HEK293 (cell line): Measurements from ENCODE around the gene CLMN.
A peak's percentile ranks its signal among the peaks of the same experiment; 100 is the strongest.

ENCODE experiments used
- GLI2 ChIP-seq: fragments of 450-650 bp; formaldehyde crosslinking; IDR thresholded peaks from 2 replicates; pipeline ENCODE4; 2017; ENCODE audit warnings: missing biosample characterization, missing genetic modification characterization, low read depth, borderline replicate concordance
- KLF7 ChIP-seq: fragments of 450-650 bp; formaldehyde crosslinking; IDR thresholded peaks from 2 replicates; pipeline ENCODE4 v1.5.1; 2016; ENCODE audit warnings: missing biosample characterization, missing genetic modification characterization, borderline replicate concordance
- KLF9 ChIP-seq: fragments of 450-650 bp; formaldehyde crosslinking; IDR thresholded peaks from 2 replicates; pipeline ENCODE4 v1.5.1; 2016; ENCODE audit warnings: missing biosample characterization, missing genetic modification characterization, low read depth
- MZF1 ChIP-seq: fragments of 450-650 bp; formaldehyde crosslinking; IDR thresholded peaks from 2 replicates; pipeline ENCODE4 v1.5.1; 2017; ENCODE audit warnings: missing biosample characterization, missing genetic modification characterization, borderline replicate concordance
- YY1 ChIP-seq: fragments of 450-650 bp; formaldehyde crosslinking; IDR thresholded peaks from 2 replicates; pipeline ENCODE4 v1.5.1; 2018; ENCODE audit warnings: missing biosample characterization, missing genetic modification characterization
- YY2 ChIP-seq: fragments of 450-650 bp; formaldehyde crosslinking; IDR thresholded peaks from 2 replicates; pipeline ENCODE4 v1.5.1; 2016; ENCODE audit warnings: missing biosample characterization, missing genetic modification characterization
- ZBTB21 ChIP-seq: fragments of 450-650 bp; formaldehyde crosslinking; IDR thresholded peaks from 2 replicates; pipeline ENCODE4 v1.5.1; 2017; ENCODE audit warnings: missing biosample characterization, missing genetic modification characterization
- ZBTB48 ChIP-seq: fragments of 450-650 bp; formaldehyde crosslinking; IDR thresholded peaks from 2 replicates; pipeline ENCODE4 v1.5.1; 2016; ENCODE audit warnings: missing biosample characterization, missing genetic modification characterization
- ZBTB8A ChIP-seq: fragments of 450-650 bp; formaldehyde crosslinking; IDR thresholded peaks from 2 replicates; pipeline ENCODE4 v1.5.1; 2016; ENCODE audit warnings: missing biosample characterization, missing genetic modification characterization
- ZFP41 ChIP-seq: fragments of 450-650 bp; formaldehyde crosslinking; IDR thresholded peaks from 2 replicates; pipeline ENCODE4 v1.5.1; 2016; ENCODE audit warnings: missing biosample characterization, missing genetic modification characterization, borderline replicate concordance
- ZNF10 ChIP-seq: fragments of 450-650 bp; formaldehyde crosslinking; IDR thresholded peaks from 2 replicates; pipeline ENCODE4 v1.5.1; 2017; ENCODE audit warnings: missing biosample characterization, missing genetic modification characterization
- ZNF155 ChIP-seq: fragments of 450-650 bp; formaldehyde crosslinking; IDR thresholded peaks from 2 replicates; pipeline ENCODE4 v1.5.1; 2016; ENCODE audit warnings: missing biosample characterization, missing genetic modification characterization
- ZNF214 ChIP-seq: fragments of 450-650 bp; formaldehyde crosslinking; IDR thresholded peaks from 2 replicates; pipeline ENCODE4 v1.5.1; 2017; ENCODE audit warnings: missing biosample characterization, mild to moderate bottlenecking, missing genetic modification characterization, borderline replicate concordance
- ZNF266 ChIP-seq: fragments of 450-650 bp; formaldehyde crosslinking; IDR thresholded peaks from 2 replicates; pipeline ENCODE4 v1.5.1; 2016; ENCODE audit warnings: missing biosample characterization, missing genetic modification characterization, low read depth
- ZNF324 ChIP-seq: fragments of 450-650 bp; formaldehyde crosslinking; IDR thresholded peaks from 2 replicates; pipeline ENCODE4 v1.5.1; 2016; ENCODE audit warnings: missing biosample characterization, missing genetic modification characterization
- ZNF350 ChIP-seq: fragments of 450-650 bp; formaldehyde crosslinking; IDR thresholded peaks from 2 replicates; pipeline ENCODE4 v1.5.0; 2017; ENCODE audit warnings: missing biosample characterization, mild to moderate bottlenecking, missing genetic modification characterization
- ZNF366 ChIP-seq: fragments of 450-650 bp; formaldehyde crosslinking; conservative IDR thresholded peaks from 2 replicates; pipeline ENCODE4 v1.5.1; 2016; ENCODE audit warnings: missing biosample characterization, missing genetic modification characterization
- ZNF423 ChIP-seq: fragments of 450-650 bp; formaldehyde crosslinking; IDR thresholded peaks from 2 replicates; pipeline ENCODE4 v1.5.1; 2016; ENCODE audit warnings: missing biosample characterization, missing genetic modification characterization
- ZNF473 ChIP-seq: fragments of 450-650 bp; formaldehyde crosslinking; IDR thresholded peaks from 2 replicates; pipeline ENCODE4 v1.5.1; 2017; ENCODE audit warnings: missing biosample characterization, missing genetic modification characterization
- ZNF48 ChIP-seq: fragments of 450-650 bp; formaldehyde crosslinking; IDR thresholded peaks from 2 replicates; pipeline ENCODE4 v1.5.1; 2016; ENCODE audit warnings: missing biosample characterization, missing genetic modification characterization
- ZNF514 ChIP-seq: fragments of 450-650 bp; formaldehyde crosslinking; IDR thresholded peaks from 2 replicates; pipeline ENCODE4 v1.5.1; 2016; ENCODE audit warnings: missing biosample characterization, missing genetic modification characterization
- ZNF585B ChIP-seq: fragments of 450-650 bp; formaldehyde crosslinking; IDR thresholded peaks from 2 replicates; pipeline ENCODE4 v1.5.1; 2016; ENCODE audit warnings: missing biosample characterization, missing genetic modification characterization
- ZNF701 ChIP-seq: fragments of 450-650 bp; formaldehyde crosslinking; IDR thresholded peaks from 2 replicates; pipeline ENCODE4 v1.5.1; 2016; ENCODE audit warnings: missing biosample characterization, missing genetic modification characterization
- ZNF707 ChIP-seq: fragments of 450-650 bp; formaldehyde crosslinking; IDR thresholded peaks from 2 replicates; pipeline ENCODE4 v1.5.1; 2016; ENCODE audit warnings: missing biosample characterization, missing genetic modification characterization
- ZNF747 ChIP-seq: fragments of 450-650 bp; formaldehyde crosslinking; IDR thresholded peaks from 2 replicates; pipeline ENCODE4 v1.5.1; 2016; ENCODE audit warnings: missing biosample characterization, missing genetic modification characterization
- ZNF777 ChIP-seq: fragments of 450-650 bp; formaldehyde crosslinking; IDR thresholded peaks from 2 replicates; pipeline ENCODE4 v1.5.1; 2017; ENCODE audit warnings: missing biosample characterization, missing genetic modification characterization, borderline replicate concordance
- TF ChIP-seq, protein P1 (sequence below): fragments of 450-650 bp; formaldehyde crosslinking; IDR thresholded peaks from 2 replicates; pipeline ENCODE4 v1.5.1; 2016; ENCODE audit warnings: missing biosample characterization, missing genetic modification characterization
- TF ChIP-seq, protein P2 (sequence below): fragments of 450-650 bp; formaldehyde crosslinking; IDR thresholded peaks from 2 replicates; pipeline ENCODE4 v1.5.1; 2016; ENCODE audit warnings: missing biosample characterization, missing genetic modification characterization
- TF ChIP-seq, protein P3 (sequence below): fragments of 450-650 bp; formaldehyde crosslinking; IDR thresholded peaks from 2 replicates; pipeline ENCODE4 v1.5.1; 2016; ENCODE audit warnings: missing biosample characterization, missing genetic modification characterization
- TF ChIP-seq, protein P4 (sequence below): fragments of 450-650 bp; formaldehyde crosslinking; IDR thresholded peaks from 2 replicates; pipeline ENCODE4 v1.5.1; 2017; ENCODE audit warnings: missing biosample characterization, missing genetic modification characterization
- TF ChIP-seq, protein P5 (sequence below): fragments of 450-650 bp; formaldehyde crosslinking; IDR thresholded peaks from 2 replicates; pipeline ENCODE4 v1.5.1; 2016; ENCODE audit warnings: missing biosample characterization, missing genetic modification characterization

CLMN gene

DNA sequence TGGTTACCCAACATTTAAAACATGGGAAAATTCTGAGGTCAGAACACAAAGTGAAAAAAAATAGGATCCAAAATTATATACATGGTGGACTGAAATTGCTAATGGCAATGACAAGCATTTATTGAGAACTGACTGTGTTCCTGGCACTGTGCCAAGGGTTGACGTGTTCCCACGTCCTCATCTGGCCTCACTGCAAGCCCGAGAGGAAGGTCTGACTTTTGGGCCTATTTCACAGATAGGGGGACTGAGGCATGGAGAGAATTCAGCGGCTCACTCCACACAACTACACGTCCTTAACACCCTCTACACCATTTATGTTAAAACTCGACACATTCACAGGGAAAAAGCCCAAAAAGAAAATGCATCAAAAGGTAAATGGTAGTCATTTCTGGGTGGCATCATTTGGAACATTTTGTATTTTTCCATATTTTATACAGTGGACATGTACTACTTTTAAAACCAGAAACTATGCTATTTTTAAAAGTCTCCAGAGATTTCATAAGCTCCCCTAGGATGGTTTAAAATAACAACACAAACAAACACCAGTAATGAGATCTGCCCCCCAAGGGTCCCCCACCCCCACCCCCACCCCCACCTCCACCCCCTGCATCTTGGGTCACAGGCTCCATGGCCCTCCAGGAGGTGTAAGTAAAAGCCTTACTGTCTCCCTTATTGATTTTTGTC is 27.7 kb downstream of the CLMN start (continued):
- TF ChIP-seq ZNF777: no peak
- TF ChIP-seq ZBTB21 (tag by site-specific recombination): no peak
- TF ChIP-seq, protein P1, sequence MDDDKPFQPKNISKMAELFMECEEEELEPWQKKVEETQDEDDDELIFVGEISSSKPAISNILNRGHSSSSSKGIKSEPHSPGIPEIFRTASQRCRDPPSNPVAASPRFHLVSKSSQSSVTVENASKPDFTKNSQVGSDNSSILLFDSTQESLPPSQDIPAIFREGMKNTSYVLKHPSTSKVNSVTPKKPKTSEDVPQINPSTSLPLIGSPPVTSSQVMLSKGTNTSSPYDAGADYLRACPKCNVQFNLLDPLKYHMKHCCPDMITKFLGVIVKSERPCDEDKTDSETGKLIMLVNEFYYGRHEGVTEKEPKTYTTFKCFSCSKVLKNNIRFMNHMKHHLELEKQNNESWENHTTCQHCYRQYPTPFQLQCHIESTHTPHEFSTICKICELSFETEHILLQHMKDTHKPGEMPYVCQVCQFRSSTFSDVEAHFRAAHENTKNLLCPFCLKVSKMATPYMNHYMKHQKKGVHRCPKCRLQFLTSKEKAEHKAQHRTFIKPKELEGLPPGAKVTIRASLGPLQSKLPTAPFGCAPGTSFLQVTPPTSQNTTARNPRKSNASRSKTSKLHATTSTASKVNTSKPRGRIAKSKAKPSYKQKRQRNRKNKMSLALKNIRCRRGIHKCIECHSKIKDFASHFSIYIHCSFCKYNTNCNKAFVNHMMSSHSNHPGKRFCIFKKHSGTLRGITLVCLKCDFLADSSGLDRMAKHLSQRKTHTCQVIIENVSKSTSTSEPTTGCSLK: no peak
- TF ChIP-seq, protein P2, sequence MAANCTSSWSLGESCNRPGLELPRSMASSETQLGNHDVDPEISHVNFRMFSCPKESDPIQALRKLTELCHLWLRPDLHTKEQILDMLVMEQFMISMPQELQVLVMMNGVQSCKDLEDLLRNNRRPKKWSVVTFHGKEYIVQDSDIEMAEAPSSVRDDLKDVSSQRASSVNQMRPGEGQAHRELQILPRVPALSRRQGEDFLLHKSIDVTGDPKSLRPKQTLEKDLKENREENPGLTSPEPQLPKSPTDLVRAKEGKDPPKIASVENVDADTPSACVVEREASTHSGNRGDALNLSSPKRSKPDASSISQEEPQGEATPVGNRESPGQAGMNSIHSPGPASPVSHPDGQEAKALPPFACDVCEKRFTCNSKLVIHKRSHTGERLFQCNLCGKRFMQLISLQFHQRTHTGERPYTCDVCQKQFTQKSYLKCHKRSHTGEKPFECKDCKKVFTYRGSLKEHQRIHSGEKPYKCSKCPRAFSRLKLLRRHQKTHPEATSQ: no peak
- TF ChIP-seq ZNF423 (tag by site-specific recombination): no peak
- TF ChIP-seq ZNF701: no peak
- TF ChIP-seq ZNF324: 0 out of 2 replicates have a peak, but pooled peaks have one; percentile 77
- no peak for TF ChIP-seq ZNF155 (tag by site-specific recombination)
- TF ChIP-seq ZNF585B (tag by site-specific recombination): no peak; the same call in 1 of the 2 replicates
- no peak for TF ChIP-seq ZNF10 (tag by site-specific recombination)
- no peak for TF ChIP-seq ZFP41 (tag by site-specific recombination)
- no peak for TF ChIP-seq ZNF747 (tag by site-specific recombination)
- TF ChIP-seq YY2 (tag by site-specific recombination): no peak; the same call in 1 of the 2 replicates
- TF ChIP-seq KLF7 (tag by site-specific recombination): no peak
- TF ChIP-seq YY1 (tag by site-specific recombination): no peak
- TF ChIP-seq ZNF350 (tag by site-specific recombination): peak; percentile 95
- TF ChIP-seq ZNF48: no peak
- TF ChIP-seq, protein P3, sequence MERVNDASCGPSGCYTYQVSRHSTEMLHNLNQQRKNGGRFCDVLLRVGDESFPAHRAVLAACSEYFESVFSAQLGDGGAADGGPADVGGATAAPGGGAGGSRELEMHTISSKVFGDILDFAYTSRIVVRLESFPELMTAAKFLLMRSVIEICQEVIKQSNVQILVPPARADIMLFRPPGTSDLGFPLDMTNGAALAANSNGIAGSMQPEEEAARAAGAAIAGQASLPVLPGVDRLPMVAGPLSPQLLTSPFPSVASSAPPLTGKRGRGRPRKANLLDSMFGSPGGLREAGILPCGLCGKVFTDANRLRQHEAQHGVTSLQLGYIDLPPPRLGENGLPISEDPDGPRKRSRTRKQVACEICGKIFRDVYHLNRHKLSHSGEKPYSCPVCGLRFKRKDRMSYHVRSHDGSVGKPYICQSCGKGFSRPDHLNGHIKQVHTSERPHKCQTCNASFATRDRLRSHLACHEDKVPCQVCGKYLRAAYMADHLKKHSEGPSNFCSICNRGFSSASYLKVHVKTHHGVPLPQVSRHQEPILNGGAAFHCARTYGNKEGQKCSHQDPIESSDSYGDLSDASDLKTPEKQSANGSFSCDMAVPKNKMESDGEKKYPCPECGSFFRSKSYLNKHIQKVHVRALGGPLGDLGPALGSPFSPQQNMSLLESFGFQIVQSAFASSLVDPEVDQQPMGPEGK (tag by site-specific recombination): no peak
- TF ChIP-seq ZNF214 (tag by site-specific recombination): peak; percentile 83; the same call in 1 of the 2 replicates
- TF ChIP-seq ZBTB8A (tag by site-specific recombination): peak; percentile 32; the same call in 1 of the 2 replicates
- peak; percentile 64; the same call in 1 of the 2 replicates for TF ChIP-seq MZF1 (tag by site-specific recombination)
- TF ChIP-seq, protein P4, sequence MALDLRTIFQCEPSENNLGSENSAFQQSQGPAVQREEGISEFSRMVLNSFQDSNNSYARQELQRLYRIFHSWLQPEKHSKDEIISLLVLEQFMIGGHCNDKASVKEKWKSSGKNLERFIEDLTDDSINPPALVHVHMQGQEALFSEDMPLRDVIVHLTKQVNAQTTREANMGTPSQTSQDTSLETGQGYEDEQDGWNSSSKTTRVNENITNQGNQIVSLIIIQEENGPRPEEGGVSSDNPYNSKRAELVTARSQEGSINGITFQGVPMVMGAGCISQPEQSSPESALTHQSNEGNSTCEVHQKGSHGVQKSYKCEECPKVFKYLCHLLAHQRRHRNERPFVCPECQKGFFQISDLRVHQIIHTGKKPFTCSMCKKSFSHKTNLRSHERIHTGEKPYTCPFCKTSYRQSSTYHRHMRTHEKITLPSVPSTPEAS (tag by site-specific recombination): peak; percentile 41; the same call in 1 of the 2 replicates
- TF ChIP-seq ZNF366 (tag by site-specific recombination): no peak
- TF ChIP-seq KLF9: no peak
- TF ChIP-seq ZNF707 (tag by site-specific recombination): no peak
- 0 out of 2 replicates have a peak, but pooled peaks have one; percentile 76 for TF ChIP-seq ZNF473 (tag by site-specific recombination)
- peak; percentile 31; the same call in 1 of the 2 replicates for TF ChIP-seq GLI2 (tag by site-specific recombination)
- no peak for TF ChIP-seq ZBTB48 (tag by site-specific recombination)
- TF ChIP-seq, protein P5, sequence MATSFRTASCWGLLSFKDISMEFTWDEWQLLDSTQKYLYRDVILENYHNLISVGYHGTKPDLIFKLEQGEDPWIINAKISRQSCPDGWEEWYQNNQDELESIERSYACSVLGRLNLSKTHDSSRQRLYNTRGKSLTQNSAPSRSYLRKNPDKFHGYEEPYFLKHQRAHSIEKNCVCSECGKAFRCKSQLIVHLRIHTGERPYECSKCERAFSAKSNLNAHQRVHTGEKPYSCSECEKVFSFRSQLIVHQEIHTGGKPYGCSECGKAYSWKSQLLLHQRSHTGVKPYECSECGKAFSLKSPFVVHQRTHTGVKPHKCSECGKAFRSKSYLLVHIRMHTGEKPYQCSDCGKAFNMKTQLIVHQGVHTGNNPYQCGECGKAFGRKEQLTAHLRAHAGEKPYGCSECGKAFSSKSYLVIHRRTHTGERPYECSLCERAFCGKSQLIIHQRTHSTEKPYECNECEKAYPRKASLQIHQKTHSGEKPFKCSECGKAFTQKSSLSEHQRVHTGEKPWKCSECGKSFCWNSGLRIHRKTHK (tag by site-specific recombination): no peak
- TF ChIP-seq ZNF514 (tag by site-specific recombination): no peak
- no peak for TF ChIP-seq ZNF266 (tag by site-specific recombination)
